Measurements from ENCODE around the gene RALBP1.
A peak's percentile ranks its signal among the peaks of the same experiment; 100 is the strongest.
"Not testable (repeated sequence)": the region's sequence is repeated elsewhere in the genome, so short reads cannot be mapped to it uniquely, and the experiment has no call there.

RALBP1 gene

GRCh38 chr18:9476949-9477348, 1.6 kb downstream of the RALBP1 start:
- ATAC-seq, DNase-seq, H3K9me3 Mint-ChIP-seq: not testable (repeated sequence)
- H3K4me3 Mint-ChIP-seq, result peak overlapping the region; percentile 87 to 91
- H3K4me1 Mint-ChIP-seq, result peaks cover 47% of the 10 kb centered on the region
- peak overlapping the region in 1 of 2 donors; percentile 72 for H3K27ac Mint-ChIP-seq
- peaks cover 23% of the 10 kb centered on the region for H3K27me3 Mint-ChIP-seq

DNA sequence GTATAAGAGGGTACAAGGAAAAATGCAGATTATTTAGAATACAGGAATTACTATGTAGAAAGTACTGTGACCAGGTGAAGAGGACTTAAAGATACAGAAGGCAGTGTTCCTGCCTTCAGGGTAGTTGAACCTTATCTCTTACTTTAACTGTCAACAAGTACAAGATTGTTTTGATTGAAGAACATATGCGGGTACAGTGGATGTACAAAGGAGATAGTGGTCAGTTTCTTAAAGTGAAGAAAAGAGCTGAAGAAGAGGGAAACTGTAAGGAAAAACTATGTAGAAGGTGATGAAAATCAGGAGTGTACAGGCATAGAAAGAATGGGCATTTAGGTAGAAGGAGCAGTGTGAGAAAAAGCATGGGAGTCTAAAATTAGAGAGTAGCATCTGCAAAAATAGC, 2.2 kb downstream of the RALBP1 start:
- peak overlapping the region; percentile 87 to 91 for H3K4me3 Mint-ChIP-seq
- ATAC-seq (no peak), DNase-seq (no peak)
- no peaks in the 10 kb centered on the region for H3K9me3 Mint-ChIP-seq
- H3K4me1 Mint-ChIP-seq, result peaks cover 52% of the 10 kb centered on the region
- peak overlapping the region in 1 of 2 donors; percentile 16 for H3K27ac Mint-ChIP-seq
- H3K27me3 Mint-ChIP-seq, result peaks cover 17% of the 10 kb centered on the region

- no peak overlapping the region for H3K4me3 Mint-ChIP-seq
- peaks cover 8% of the 10 kb centered on the region for H3K27me3 Mint-ChIP-seq
- DNase-seq, result no peak
- H3K9me3 Mint-ChIP-seq, result no peaks in the 10 kb centered on the region
- ATAC-seq, result no peak
- H3K4me1 Mint-ChIP-seq, result peaks cover 58% of the 10 kb centered on the region
- H3K27ac Mint-ChIP-seq, result no peak overlapping the region
These were observed 3.2 kb downstream of the RALBP1 start for GRCh38 chr18:9478545-9478944.

DNA sequence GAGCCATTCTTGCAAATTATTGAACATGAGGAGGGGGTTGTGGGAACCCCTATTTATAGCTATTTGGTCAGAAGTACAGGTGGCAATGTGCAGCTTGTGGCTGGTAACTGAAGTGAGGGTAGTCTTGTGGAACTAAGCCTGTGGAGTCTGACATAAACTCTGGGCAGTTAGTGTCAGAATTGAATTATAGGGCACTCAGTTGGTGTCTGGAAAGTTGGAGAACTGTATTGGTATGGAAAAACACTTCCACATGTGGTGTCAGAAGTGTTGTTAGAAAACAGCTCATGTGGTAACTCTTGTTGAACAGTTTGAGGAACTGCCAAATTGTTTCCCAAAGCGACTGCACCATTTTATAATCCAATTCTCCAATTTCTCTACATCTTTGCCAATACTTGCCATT, 7.5 kb downstream of the RALBP1 start:
- no peaks in the 10 kb centered on the region for H3K27me3 Mint-ChIP-seq
- peaks cover 47% of the 10 kb centered on the region for H3K4me1 Mint-ChIP-seq
- DNase-seq (no peak), ATAC-seq (no peak)
- H3K27ac Mint-ChIP-seq, result no peak overlapping the region
- no peak overlapping the region for H3K4me3 Mint-ChIP-seq
- H3K9me3 Mint-ChIP-seq, result peaks cover 7 to 12% of the 10 kb centered on the region in 2 donors

- ATAC-seq (no peak), DNase-seq (no peak)
- H3K27me3 Mint-ChIP-seq, result no peaks in the 10 kb centered on the region
- H3K27ac Mint-ChIP-seq, result no peak overlapping the region
- peaks cover 45% of the 10 kb centered on the region for H3K4me1 Mint-ChIP-seq
- no peak overlapping the region for H3K4me3 Mint-ChIP-seq
- H3K9me3 Mint-ChIP-seq, result peaks cover 7 to 16% of the 10 kb centered on the region in 2 donors
These were observed 8.2 kb downstream of the RALBP1 start for GRCh38 chr18:9483526-9483925.

DNA sequence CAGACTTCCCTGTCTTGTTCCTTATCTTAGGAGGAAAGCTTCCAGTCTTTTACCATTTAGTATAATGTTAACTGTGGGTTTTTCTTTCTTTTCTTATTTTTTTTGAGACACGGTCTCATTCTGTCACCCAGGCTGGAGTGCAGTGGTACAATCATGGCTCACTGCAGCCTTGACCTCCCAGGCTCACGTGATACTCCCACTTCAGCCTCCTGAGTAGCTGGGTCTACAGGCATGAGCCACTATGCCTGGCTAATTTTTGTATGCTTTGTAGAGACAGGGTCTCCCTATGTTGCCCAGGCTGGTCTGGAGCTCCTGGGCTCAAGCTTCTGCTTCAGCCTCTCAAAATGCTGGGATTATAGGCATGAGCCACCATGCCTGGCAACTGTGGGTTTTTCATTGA, 9.5 kb downstream of the RALBP1 start:
- not testable (repeated sequence) for DNase-seq, H3K27ac Mint-ChIP-seq, H3K4me3 Mint-ChIP-seq, H3K27me3 Mint-ChIP-seq, ATAC-seq
- Mint-ChIP-seq H3K9me3 (peaks cover 7 to 16% of the 10 kb centered on the region in 2 donors), H3K4me1 (peaks cover 37% of the 10 kb centered on the region)

DNA sequence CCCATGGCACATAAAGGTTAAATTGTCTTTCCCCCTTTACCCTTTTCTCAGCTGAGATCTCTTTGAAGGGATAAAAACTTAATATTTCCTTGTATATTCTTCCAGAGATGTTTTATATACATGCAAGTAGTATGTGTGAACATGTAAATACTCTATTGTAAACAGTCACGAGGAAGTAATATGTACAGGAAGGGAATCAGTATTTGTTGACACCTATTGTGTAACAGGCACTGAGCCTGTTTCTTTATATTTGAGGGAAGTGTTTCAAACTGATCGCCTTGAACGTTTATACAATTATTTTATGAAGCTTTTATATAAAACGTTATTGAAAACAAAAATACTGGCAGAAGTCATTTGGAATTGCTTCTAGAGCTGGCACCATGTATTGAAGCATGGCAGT, 13.2 kb downstream of the RALBP1 start:
- Mint-ChIP-seq H3K4me1 (peaks cover 20% of the 10 kb centered on the region), H3K9me3 (peaks cover 16 to 18% of the 10 kb centered on the region in 2 donors), H3K27ac (no peak overlapping the region), H3K4me3 (no peak overlapping the region), H3K27me3 (no peaks in the 10 kb centered on the region)
- ATAC-seq (no peak), DNase-seq (no peak)

GRCh38 chr18:9494778-9495331, 19.5 kb downstream of the RALBP1 start:
- Mint-ChIP-seq H3K27ac (no peak overlapping the region), H3K9me3 (peaks cover 0 to 11% of the 10 kb centered on the region in 2 donors), H3K4me1 (peaks cover 28% of the 10 kb centered on the region), H3K4me3 (no peak overlapping the region), H3K27me3 (no peaks in the 10 kb centered on the region)
- ATAC-seq (peak; percentile 78), DNase-seq (peak in 1 of 2 donors; percentile 29)

- Mint-ChIP-seq H3K9me3 (peaks cover 0 to 11% of the 10 kb centered on the region in 2 donors), H3K27ac (peak overlapping the region in 1 of 2 donors; percentile 27), H3K4me3 (no peak overlapping the region), H3K4me1 (peaks cover 28% of the 10 kb centered on the region), H3K27me3 (no peaks in the 10 kb centered on the region)
- DNase-seq (no peak), ATAC-seq (no peak)
These were observed 20.2 kb downstream of the RALBP1 start for GRCh38 chr18:9495465-9495864.

- Mint-ChIP-seq H3K27me3 (no peaks in the 10 kb centered on the region), H3K27ac (no peak overlapping the region), H3K4me1 (peaks cover 28% of the 10 kb centered on the region), H3K4me3 (no peak overlapping the region), H3K9me3 (peaks cover 5 to 9% of the 10 kb centered on the region in 2 donors)
- DNase-seq (no peak), ATAC-seq (no peak)
These were observed 20.8 kb downstream of the RALBP1 start for GRCh38 chr18:9495916-9496705.

- H3K27me3 Mint-ChIP-seq, result no peaks in the 10 kb centered on the region
- peaks cover 26% of the 10 kb centered on the region for H3K4me1 Mint-ChIP-seq
- peaks cover 9 to 23% of the 10 kb centered on the region in 2 donors for H3K9me3 Mint-ChIP-seq
- no peak overlapping the region for H3K27ac Mint-ChIP-seq
- ATAC-seq (no peak), DNase-seq (no peak)
- H3K4me3 Mint-ChIP-seq, result no peak overlapping the region
These were observed 30.9 kb downstream of the RALBP1 start for GRCh38 chr18:9506046-9506792.

DNA sequence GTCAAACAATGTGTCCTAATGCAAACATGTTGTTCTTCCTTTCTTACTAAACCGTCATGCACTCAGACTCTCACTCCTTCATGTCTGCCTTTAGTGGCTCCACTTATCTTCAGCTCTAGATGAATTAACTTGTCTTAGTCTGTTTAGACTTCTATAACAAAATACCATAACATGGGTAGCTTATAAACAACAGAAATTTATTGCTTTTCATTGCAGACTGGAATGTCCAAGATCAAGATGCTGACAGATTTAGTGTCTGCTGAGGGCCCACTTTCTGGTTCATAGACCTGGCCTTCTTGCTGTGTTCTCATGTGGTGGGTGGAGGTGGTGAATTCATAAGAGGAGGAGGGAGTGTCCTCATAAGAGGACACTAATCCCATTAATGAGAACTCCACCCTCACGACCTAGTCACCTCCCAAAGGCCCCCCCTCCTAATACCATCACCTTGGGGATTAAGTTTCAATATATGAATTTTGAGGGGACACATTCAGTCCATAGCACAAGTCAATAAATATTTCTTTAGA, 32.3 kb downstream of the RALBP1 start:
- H3K4me3 Mint-ChIP-seq, result no peak overlapping the region
- ATAC-seq (no peak), DNase-seq (no peak)
- H3K27me3 Mint-ChIP-seq, result no peaks in the 10 kb centered on the region
- H3K27ac Mint-ChIP-seq, result no peak overlapping the region
- H3K4me1 Mint-ChIP-seq, result peaks cover 26% of the 10 kb centered on the region
- peaks cover 0 to 9% of the 10 kb centered on the region in 2 donors for H3K9me3 Mint-ChIP-seq

GRCh38 chr18:9508446-9509025, 33.2 kb downstream of the RALBP1 start:
- Mint-ChIP-seq H3K27me3 (no peaks in the 10 kb centered on the region), H3K4me1 (peaks cover 26% of the 10 kb centered on the region), H3K4me3 (no peak overlapping the region), H3K9me3 (peaks cover 0 to under 1% of the 10 kb centered on the region in 2 donors), H3K27ac (peak overlapping the region in 1 of 2 donors; percentile 19)
- no peak for DNase-seq
- no peak for ATAC-seq

GRCh38 chr18:9513971-9514512, 38.7 kb downstream of the RALBP1 start:
- no peak for ATAC-seq
- Mint-ChIP-seq H3K27me3 (no peaks in the 10 kb centered on the region), H3K4me1 (no peaks in the 10 kb centered on the region), H3K4me3 (no peak overlapping the region), H3K9me3 (no peaks in the 10 kb centered on the region), H3K27ac (no peak overlapping the region)
- DNase-seq, result no peak

DNA sequence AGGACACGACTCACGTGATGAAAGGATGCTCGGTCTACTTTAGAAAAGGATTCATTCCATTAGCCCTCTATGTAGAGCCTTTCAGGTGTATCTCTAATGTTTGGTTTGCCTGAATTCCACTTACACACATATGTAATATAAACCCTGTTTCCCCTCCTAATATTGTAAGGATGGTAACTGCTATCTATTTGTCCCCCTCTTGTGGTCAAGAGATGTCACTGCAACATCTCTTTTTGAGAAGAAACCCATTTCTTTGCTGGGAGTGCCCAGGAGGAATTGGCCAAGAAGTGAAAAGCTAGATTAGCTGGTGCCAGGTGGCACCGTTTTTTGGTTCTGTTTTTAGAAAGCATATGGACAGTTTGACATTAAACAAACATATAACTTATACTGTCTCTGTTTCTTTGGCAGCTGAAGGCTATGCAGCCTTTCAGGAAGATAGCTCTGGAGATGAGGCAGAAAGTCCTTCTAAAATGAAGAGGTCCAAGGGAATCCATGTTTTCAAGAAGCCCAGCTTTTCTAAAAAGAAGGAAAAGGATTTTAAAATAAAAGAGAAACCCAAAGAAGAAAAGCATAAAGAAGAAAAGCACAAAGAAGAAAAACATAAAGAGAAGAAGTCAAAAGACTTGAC, 41.2 kb downstream of the RALBP1 start:
- Mint-ChIP-seq H3K4me3 (no peak overlapping the region), H3K4me1 (no peaks in the 10 kb centered on the region), H3K27me3 (no peaks in the 10 kb centered on the region), H3K9me3 (no peaks in the 10 kb centered on the region), H3K27ac (no peak overlapping the region)
- ATAC-seq, result peak; percentile 39
- peak in 1 of 2 donors; percentile 23 for DNase-seq
